HG03571 (cell line): ENCODE data around the gene CWC15.
"Not testable (repeated sequence)": the region's sequence is repeated elsewhere in the genome, so short reads cannot be mapped to it uniquely, and the experiment has no call there.

ENCODE experiments used
- ATAC-seq: cut with Tn5 transposase; IDR thresholded peaks from one replicate; pipeline ENCODE4 v1.9.1; 2021; ENCODE audit not compliant: unreplicated experiment

The CWC15 gene

DNA sequence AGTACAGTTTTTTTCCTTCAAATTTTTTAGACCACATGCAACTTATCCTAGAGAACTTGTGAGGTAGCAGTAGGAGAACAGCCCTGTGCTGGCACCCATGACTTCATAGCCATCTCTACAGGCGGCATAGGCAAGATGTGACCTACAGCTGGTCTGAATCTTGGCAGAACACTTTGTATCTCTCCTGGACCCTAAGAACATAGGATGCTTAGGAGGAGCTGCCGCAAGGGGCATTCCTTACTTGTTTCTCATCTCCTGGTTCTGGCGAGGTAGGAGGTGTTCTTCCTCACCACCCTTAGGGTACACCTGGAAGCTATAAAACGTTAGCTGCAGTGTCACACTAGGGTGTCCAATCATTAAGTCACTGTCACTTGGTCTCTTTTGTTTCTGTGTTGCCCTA lies 16.4 kb downstream of the CWC15 start:
- no peak for ATAC-seq

DNA sequence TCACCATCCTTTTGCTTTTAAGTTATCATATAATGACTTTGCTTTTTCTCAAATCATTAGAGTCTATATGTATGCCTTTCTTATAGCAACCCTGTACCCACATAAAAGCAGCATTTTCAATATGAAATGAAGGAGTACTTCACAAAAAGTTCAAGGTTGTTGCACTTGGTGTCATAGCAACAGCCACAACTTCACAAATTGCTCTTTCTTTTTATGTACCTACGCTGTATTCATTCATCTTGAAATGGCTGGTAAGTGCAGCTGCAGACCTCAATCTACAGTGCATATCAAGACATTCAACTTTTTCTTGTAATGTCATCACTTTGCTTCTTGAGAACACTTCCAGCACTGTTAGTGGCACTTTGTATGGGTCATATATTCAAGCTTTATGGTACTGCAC lies 18.6 kb downstream of the CWC15 start:
- ATAC-seq, result no peak

DNA sequence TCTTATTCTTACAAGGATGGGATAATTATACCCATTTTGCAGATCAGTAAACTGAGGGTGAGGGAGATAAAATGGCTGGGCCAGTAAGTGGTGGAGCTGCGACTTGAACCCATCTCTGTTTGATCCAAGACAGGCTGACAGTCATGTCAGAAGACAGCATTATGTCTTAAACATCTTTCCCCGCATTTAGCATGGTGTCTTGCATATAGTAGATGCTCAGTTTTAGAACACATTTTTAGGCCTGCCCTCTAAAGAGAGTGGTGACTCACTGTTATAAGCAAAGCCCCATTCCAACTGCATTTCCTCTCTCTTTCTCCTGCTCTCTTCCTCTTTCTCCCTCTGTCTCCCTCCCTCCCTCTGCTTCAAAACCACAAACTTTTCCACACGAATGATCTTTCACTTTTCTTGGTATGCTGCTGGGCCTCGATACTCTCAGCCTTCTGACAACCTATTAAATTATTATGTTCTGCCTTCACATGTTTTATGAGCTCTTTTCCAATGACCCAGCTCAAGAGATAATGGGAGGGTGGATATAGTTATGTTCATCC lies 25.2 kb downstream of the CWC15 start:
- ATAC-seq, result no peak

DNA sequence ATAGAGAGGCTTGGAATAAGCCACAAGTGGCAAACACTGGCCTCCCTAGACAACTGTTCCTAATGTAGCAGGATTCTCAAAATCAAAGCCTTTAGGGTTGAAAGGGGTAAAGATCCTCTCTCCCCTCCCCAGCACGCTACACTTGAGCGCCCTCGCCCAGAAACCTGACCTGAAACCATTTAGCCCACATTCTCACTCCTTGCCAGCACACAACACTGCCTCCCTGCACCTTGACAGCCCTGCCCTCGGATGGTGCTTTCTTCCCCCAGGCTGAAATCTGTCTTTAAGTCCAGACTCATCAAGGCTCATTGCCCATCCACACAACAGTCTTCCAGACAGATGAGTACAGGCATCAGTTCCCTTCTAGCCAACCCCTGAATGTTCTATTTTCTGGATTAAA lies 26.5 kb downstream of the CWC15 start:
- no peak for ATAC-seq

DNA sequence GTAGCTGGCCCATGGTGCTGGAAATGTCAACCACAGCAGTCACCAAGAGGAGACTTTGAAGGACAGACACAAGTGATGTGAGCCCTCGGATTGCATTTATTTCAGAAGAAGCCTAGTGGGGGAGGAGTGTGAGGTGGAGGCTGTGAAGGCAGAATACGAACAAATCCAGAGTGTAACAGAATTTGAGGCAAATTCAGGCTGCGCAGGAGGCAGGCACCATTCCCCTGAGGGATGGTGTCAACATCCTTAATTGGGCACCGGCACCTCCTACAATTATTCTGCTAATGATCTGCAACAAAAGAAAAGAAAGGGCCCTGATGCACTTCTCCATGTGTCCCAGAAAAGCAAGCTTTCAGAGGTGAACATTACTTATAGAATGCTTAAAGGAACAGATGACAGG lies 32.2 kb downstream of the CWC15 start:
- no peak for ATAC-seq

DNA sequence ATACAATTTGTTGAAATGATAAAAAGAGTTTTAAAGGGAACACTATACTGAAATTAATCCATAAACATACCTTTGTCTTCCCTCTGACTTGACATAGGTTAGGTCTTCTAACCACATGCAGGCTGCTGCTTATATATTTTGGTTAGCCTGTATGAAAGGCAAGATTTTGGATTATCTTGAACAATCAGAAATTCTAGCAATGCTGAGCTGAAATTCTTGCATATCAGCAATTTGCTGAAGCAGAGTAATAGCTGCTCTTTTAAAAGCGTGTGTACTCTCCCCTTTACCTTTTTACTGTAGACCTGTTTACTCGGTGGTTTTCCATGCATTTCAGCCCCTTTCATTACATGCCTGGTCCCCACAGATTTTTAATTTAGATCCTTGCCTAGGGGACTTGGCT lies 34.0 kb downstream of the CWC15 start:
- no peak for ATAC-seq

DNA sequence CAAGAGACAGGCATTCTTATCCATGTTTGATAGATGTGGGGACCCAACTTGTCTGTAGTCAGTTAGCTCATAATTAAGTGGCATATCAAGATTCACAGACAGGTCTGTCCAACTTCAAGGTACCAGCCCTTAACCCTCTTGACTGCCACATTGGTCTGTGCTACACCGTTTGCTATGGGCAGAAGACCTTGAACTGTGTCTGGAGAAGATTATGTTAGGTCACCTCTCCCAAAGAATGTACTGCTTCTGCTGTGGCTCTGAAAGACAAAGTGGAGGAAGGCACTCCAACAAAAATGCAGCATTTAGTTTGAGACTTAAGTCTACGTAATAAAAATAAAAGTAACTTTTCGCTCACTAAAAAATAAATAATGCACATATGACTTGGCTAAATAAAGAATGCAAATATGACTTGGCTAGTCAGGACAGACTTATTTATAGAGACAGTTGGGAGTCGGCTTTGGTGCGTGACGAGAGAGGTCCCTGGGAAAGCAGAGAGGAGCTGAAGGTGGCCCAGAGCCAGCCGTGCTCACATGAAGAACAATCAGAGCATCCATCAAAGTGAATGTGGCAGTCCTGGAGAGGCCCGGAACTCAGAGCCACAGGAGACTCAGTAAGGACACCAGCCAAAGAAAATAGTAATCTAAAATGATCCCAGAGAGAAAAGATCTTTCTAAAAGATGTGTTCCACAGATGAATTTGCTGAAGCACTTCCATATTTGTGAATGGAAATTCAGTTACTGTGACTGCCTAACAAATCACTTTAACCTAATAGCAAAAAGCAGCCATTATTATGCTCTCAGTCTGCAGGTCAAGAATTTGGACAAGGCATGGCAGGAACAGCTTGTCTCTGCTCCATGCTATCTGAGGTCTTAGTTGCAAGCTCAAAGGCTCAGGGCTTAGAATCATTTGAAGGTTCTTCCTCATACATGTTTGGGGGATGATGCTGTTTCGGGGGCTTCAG lies 35.0 kb downstream of the CWC15 start:
- no peak for ATAC-seq

DNA sequence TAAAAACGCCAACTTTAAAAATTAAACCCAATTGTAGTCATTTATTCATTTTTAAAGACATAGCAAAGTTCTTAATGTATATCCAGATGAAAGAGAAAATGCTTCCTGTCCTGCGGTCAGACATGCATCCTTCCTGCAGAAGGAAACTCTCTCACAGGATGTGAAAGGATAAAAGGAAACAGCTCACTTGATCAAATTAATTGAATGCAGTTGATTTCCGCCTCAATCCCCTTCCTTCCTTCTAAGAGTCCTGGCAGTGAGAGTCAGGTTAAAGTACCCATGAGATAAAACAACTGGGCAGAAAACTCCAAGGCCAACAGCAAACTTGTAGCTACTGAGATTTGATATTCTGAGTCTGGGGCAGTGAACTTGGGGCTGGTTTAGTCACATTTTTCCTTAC lies 38.5 kb downstream of the CWC15 start:
- no peak for ATAC-seq

DNA sequence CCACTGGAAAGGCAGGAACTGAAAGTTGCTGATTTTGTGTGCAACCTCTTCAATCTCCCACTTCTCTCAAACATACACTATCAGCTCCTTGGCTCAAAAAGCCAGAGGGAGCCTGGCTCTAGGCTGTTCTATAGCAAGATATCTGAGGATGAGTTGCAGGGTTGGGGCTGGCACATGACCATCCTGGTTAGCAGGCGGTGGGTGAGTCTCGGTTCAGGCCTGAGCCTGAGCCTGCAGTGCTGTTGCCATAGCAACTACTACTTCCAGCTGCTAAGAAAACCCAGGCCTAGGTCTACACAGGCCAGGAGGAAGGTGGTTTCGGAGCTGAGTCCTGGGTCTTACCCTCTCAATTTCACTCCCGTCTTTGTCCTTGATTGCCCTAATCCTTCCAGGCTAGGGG lies 39.0 kb downstream of the CWC15 start:
- ATAC-seq, result no peak

DNA sequence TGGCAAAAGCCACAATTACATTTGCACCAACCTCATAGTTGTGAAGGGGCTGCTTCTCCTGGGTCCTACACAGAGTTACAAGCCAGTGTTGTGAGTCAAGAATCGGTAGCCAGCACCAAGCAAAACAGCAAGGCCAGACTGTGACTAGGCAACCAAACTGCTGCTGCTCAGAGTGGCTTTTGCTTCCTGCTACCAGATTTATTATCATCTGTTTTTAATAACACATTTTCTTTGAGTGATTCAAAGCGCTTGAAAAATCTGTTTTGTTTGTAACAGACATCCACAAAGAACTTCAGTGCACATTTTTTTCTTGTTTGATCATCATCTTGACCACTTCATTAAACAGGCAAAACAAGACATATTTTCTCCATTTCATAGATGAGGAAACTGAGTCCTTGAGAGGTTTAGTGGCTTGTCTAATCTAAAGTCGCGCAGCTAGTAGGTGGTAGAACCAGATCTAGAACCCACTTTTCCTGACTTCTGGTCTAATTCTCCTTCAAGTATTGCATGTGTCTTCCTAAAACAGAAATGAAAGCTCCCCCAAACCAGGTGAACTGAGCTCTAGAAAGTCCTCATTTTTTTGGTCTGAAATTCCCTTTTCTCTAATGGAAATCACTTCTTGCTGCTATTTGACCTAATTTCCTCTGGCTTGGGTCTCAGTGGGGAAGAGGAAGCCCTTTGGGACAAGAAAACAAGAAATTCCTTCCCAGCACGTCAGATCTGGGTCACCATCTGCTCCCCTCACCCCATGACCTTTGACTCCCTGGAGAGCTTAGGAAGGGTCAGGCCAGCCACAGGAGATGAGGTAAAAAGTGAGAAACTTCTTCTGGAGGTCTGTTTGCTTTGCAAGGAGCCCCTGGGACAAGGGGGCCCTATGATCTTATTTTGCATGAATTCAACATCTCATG lies 39.9 kb downstream of the CWC15 start:
- ATAC-seq, result no peak

DNA sequence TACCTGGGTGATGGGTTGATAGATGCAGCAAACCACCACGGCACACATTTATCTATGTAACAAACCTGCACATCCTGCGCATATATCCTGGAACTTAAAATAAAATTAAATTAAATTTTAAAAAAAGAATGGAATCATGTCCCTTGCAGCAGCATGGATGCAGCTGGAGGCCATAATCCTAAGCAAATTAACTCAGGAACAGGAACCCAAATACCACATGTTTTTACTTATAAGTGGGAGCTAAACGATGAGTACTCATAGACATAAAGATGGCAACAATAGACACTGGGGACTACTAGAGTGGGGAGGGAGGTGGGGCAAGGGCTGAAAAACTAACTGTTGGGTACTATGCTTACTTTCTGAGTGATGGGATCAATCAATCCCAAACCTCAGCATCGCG lies 40.9 kb downstream of the CWC15 start:
- ATAC-seq, result no peak

DNA sequence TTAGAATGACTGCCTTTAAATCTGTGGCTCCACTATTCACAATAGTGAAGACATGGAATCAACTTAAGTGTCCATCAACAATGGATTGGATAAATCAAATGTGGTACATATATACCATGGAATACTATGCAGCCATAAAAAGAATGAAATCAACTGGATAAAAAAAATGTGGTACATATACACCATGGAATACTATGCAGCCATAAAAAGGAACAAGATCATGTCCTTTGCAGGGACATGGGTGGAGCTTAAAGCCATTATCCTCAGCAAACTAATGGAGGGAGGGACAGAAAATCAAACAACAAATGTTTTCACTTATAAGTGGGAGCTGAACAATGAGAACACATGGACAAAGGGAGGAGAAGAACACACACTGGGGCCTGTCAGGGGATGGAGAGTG lies 41.3 kb downstream of the CWC15 start:
- ATAC-seq, result not testable (repeated sequence)

DNA sequence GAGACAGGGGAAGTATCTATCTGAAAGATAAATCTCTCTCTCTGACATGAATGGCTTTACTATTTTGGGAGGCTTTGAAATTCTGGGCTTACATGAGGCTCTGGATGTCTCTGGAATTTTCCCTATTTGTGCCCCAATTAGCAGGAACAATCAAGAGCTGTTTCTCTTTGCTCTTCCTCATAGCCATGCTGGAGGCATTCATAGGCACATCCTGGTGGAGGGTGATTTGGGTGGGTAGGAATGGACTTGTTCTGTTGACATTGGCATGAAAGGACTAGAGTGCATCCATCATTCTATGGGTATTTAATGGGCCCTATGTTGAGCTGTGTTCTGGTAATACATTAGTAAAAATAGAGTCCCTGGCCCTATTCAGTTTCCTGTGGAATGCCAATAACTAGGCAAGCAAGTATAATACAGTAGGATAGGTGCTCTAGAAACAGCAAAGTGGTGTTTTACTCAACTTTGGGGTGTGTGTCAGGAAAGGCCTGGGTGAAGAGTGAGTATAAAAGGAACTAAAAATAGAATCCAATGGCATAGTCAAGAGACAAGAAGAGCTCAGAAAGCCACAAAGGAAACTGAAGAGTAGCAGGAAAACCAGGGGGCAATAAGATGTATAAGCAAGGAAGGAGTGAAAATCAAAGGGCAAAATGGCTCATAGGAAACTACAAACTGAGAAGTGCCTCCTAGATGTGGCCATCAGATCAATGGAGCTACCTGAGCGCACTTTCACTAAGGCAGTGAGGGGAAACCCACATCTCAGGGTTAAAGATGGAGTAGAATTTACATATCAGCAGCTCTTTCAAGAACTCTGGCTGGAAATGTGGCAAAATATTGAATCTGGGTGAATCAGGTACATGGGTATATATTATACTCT lies 45.0 kb downstream of the CWC15 start:
- no peak for ATAC-seq

DNA sequence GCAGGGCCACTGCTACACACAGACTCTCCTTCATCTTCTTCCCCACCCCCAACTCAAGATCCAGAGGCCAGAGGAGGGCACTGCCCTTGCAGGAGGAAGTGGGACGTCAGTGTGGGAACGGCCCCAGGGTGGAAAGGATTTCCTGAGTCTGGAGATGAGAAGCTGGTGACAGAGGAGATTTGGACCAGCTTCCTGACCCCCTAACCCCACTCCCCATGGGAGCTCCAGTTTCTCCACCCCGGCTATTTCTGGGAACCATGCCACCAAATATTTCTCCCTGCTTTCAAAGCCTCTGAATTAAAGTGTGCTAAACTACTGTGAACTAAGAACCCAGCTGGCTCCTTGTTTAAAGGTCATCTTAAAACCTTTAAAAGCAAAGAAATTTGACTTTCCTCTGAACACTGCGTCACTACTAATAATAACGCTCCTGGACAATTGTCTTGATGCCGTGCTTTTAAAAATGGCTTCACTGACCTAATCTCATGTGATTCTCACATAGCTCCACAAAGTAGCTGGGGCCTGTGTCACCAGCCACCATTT lies 46.6 kb downstream of the CWC15 start:
- ATAC-seq, result no peak

DNA sequence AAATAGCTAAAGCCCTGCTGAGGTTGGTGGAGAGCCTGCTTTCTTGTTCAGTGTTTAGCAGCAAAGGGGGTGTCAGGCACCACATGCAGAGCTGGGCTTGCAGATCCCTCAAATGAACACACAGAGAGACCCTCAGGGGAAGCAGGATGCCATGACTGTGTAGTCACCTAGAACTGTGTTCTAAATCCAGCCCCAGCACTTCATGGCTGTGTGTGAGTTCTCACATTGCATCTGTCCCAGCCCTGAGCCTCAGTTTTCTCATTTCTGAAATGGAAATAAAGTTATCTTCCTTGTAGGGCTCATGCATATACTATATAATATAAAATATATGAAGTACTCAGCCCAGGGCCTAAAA lies 47.1 kb downstream of the CWC15 start:
- peak; percentile 23 for ATAC-seq

DNA sequence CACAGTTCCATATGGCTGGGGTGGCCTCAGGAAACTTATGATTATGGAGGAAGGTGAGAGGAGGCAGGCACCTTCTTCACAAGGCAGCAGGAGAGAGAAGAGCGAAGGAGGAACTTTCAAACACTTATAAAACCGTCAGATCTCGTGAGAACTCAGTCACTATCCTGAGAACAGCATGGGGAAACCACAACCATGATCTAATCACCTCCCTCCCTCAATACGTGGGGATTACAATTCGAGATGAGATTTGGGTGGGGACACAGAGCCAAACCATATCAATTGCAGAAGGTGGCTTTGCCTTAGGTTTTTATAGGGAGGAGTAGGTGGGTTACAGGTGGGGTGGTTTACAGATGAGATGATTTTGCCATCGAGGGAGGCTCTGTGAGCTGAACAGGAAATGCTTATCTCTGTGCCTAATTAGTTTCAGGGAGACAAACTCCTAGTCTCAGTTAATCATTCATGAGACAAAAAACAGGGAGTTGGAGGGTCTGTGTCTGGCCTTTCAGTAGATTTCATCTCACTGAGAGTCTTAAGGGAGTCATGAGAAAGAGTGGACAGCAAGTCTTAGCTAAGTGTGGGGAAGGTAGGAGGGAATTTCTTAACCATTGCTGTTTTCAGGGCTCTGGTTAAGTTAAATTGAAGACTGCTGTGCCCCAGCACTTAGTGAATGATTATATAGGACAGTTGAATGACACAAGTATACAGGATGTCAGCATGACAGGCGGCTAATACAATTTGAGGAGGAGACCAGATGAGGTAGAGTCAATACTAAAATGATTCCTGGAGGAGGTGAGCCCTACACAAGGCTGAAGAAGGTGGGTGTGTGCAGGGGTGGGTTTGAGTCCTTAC lies 47.7 kb downstream of the CWC15 start:
- ATAC-seq, result peak; percentile 78

DNA sequence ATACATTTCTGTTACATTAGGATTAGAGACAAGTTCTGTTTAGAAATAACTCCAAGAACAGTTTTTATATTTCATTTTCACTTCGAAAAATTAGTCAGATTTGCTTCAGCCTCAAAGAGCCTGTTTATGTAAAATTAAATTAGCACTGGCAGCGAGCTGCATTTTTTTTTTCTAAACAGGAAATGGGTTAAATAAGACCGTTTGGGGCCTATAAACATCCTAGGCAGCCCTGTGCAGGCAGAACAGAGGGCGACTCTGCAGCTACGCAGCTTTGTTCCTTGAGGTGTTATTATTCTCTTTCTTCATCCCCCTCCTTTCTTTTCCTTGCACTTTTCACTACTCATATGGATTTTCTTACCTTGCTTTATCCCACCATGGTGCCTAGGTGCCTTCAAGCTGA lies 48.7 kb downstream of the CWC15 start:
- no peak for ATAC-seq

DNA sequence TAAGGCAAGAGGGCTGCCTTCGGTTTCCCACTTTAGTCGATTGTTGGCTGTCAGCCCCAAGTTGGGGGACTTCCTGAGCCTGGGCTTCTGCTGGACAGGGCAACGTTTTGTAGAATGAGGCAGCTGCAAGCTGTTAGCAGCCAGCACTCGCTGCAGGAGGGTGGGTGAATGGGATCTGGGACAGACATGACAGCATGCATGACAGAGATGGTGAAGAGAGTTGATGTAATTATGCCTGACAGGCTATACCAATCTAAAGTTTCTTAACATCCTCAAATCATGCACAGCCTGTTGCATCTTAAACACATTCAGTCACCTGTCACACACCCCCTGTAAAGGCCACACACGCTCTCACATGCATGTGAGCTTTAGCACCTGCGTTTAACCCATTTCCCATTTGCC lies 49.2 kb downstream of the CWC15 start:
- no peak for ATAC-seq

DNA sequence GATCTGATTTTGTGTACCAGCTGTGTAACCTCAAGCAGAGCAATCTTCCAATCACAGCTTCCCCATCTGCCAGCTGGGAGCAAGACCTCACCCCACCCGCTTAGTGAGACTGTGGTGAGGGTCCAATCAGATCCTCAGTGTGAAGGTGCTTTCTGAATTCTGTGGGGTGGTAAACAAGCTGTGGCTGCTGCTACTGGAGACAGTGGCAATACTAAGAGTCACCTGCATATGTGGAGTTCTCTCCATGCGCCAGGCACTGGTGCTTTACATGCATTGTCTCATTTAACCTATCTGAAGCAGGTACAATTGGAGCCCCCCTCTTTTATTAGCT lies 50.4 kb downstream of the CWC15 start:
- no peak for ATAC-seq
